ENCODE measurements around the gene RNU2-1. TPM values are rescaled to one million over a fixed set of nuclear protein-coding genes. Genes with fewer than 3 reads are reported as not detected.
"Not testable (repeated sequence)": the region's sequence is repeated elsewhere in the genome, so short reads cannot be mapped to it uniquely, and the experiment has no call there.

Gene RNU2-1
- total and polyA plus RNA-seq, 3 experiments from 2014 or later = 2,936 to 3,357 TPM; not detected in 1

DNA sequence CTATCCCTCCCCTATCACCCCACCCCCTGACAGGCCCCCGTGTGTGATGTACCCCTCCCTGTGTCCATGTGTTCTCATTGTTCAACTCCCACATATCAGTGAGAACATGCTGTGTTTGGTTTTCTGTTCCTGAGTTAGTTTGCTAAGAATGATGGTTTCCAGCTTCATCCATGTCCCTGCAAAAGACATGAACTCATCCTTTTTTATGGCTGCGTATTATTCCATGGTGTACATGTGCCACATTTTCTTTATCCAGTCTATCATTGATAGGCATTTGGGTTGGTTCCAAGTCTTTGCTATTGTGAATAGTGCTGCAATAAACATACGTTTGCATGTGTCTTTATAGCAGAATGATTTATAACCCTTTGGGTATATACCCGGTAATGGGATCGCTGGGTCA lies 47.1 kb downstream of the RNU2-1 start:
- CTCF ChIA-PET; H3K9me3 Mint-ChIP-seq; H3K4me3 ChIP-seq (ENCODE audit: low read length); H3K27ac ChIP-seq (ENCODE audit: low read depth, low read length); POLR2A ChIA-PET; H3K9me3 ChIP-seq (ENCODE audit: low read length); H3K27me3 ChIP-seq (ENCODE audit: insufficient read depth, low read length, poor library complexity, severe bottlenecking); H3K4me1 Mint-ChIP-seq; DNase-seq; H3K4me1 ChIP-seq (ENCODE audit: insufficient read depth, low read length); H3K27me3 Mint-ChIP-seq; H3K27ac Mint-ChIP-seq: not testable (repeated sequence)
- Mint-ChIP-seq H3K4me3 (peak overlapping the region in 1 of 7 donors; percentile 8), H3K36me3 (peaks cover 8 to 74% (median 17%) of the 10 kb centered on the region in 3 donors)
- peaks cover 30% of the 10 kb centered on the region for H3K36me3 ChIP-seq (ENCODE audit: insufficient read depth, low read length)

GRCh38 chr17:43183921-43184320 lies 49.9 kb downstream of the RNU2-1 start:
- ChIA-PET CTCF (no interaction called here), POLR2A (no interaction called here)
- Mint-ChIP-seq H3K9me3 (no peaks in the 10 kb centered on the region), H3K4me1 (peaks cover 0 to 13% (median 5%) of the 10 kb centered on the region in 3 donors), H3K36me3 (peaks cover 8 to 72% (median 8%) of the 10 kb centered on the region in 3 donors), H3K4me3 (no peak overlapping the region), H3K27me3 (no peaks in the 10 kb centered on the region), H3K27ac (no peak overlapping the region)
- Histone ChIP-seq H3K4me1 (ENCODE audit: insufficient read depth, low read length) (no peaks in the 10 kb centered on the region), H3K9me3 (ENCODE audit: low read length) (no peaks in the 10 kb centered on the region), H3K27ac (ENCODE audit: low read depth, low read length) (no peak overlapping the region), H3K36me3 (ENCODE audit: insufficient read depth, low read length) (peaks cover 17% of the 10 kb centered on the region), H3K27me3 (ENCODE audit: insufficient read depth, low read length, poor library complexity, severe bottlenecking) (no peaks in the 10 kb centered on the region), H3K4me3 (ENCODE audit: low read length) (no peak overlapping the region)
- DNase-seq = no peak

Other genes with a start within 250 kb of the RNU2-1 start
- 1,000 to 10,000 TPM; 1,412 to 1,428 TPM for gene RPL27, start 235.6 kb downstream of the RNU2-1 start, total RNA-seq
- gene RPL27, start 235.6 kb downstream of the RNU2-1 start, polyA plus RNA-seq = 1,922 TPM
- gene IFI35, start 227.2 kb downstream of the RNU2-1 start, total RNA-seq = 10 to 100 TPM; 23.2 to 24.0 TPM
- gene IFI35, start 227.2 kb downstream of the RNU2-1 start, polyA plus RNA-seq = 73.2 TPM
- gene VAT1, start 211.6 kb downstream of the RNU2-1 start, total RNA-seq = 10 to 100 TPM; 31.1 to 35.9 TPM
- 42.2 TPM for gene VAT1, start 211.6 kb downstream of the RNU2-1 start, polyA plus RNA-seq
- under 1 TPM; 0.04 to 0.22 TPM for gene RND2, start 208.7 kb downstream of the RNU2-1 start, total RNA-seq
- not detected for gene RND2, start 208.7 kb downstream of the RNU2-1 start, polyA plus RNA-seq
- gene BRCA1, start 108.6 kb downstream of the RNU2-1 start, total RNA-seq = 10 to 100 TPM; 66.8 to 71.5 TPM
- 3.3 TPM for gene BRCA1, start 108.6 kb downstream of the RNU2-1 start, polyA plus RNA-seq
- 10 to 100 TPM; 42.6 to 44.3 TPM for gene NBR1, start 62.8 kb downstream of the RNU2-1 start, total RNA-seq
- 81.4 TPM for gene NBR1, start 62.8 kb downstream of the RNU2-1 start, polyA plus RNA-seq
- gene TMEM106A, start 22.1 kb downstream of the RNU2-1 start, total RNA-seq = 10 to 100 TPM in 1 of 2 experiments, 1 to 10 TPM in 1; 8.8 to 10.2 TPM
- gene TMEM106A, start 22.1 kb downstream of the RNU2-1 start, polyA plus RNA-seq = 5.3 TPM
- under 1 TPM in 1 of 2 experiments, not detected in 1; 0.33 TPM for gene CCDC200, start 5.4 kb downstream of the RNU2-1 start, total RNA-seq
- gene CCDC200, start 5.4 kb downstream of the RNU2-1 start, polyA plus RNA-seq = 0.90 TPM
- gene ARL4D, start 165.0 kb upstream of the RNU2-1 start, total RNA-seq = 1 to 10 TPM; 1.9 to 2.3 TPM
- gene ARL4D, start 165.0 kb upstream of the RNU2-1 start, polyA plus RNA-seq = 1.9 TPM
- 10 to 100 TPM; 64.8 to 70.8 TPM for gene DHX8, start 250.0 kb upstream of the RNU2-1 start, total RNA-seq
- 41.6 TPM for gene DHX8, start 250.0 kb upstream of the RNU2-1 start, polyA plus RNA-seq